K562 (cell line): ENCODE results near the gene TMEM184B. TPM values are rescaled to one million over a fixed set of nuclear protein-coding genes. Genes with fewer than 3 reads are reported as not detected.

Experiments
- ATAC-seq: fragments of 200-7000 bp; cut with Tn5 transposase; 3 replicates; pipeline ENCODE4 v1.9.1; 2020; ENCODE audit warnings: moderate library complexity
- BruUV-seq: library from RNA; stranded (reverse); fragments of 400-500 nt; replicated peaks from 2 replicates; lab custom pipeline; 2021; lab: Mats Ljungman, UMichigan
- CTCF ChIA-PET: fragments of 300-600 bp; formaldehyde crosslinking; extraction: SDS; loops from one replicate; lab custom pipeline; 2021; ENCODE audit warnings: low intra/inter-chr PET ratio; lab: Yijun Ruan, JAX
- POLR2A ChIA-PET: fragments of 300-600, 350-650 bp; sonication (Branson Sonifier 250); formaldehyde crosslinking; extraction: SDS; loops from one replicate; lab custom pipeline; 2021; ENCODE audit warnings: antibody characterized with exemption, inconsistent platforms; lab: Yijun Ruan, JAX
- DNase-seq, 4 experiments: peaks; one replicate each; pipeline versions ENCODE4 v3.0.0 to v3.0.0-alpha.2; 2011 to 2018; ENCODE audit warnings: low spot score in 3 of 4, mixed read lengths in 3 of 4; ENCODE audit errors: extremely low read depth in 1 of 4
- FAIRE-seq: peaks from 2 replicates; lab custom pipeline; 2011; peaks lifted over from hg19 to GRCh38; lab: Jason Lieb, UNC
- H2AFZ ChIP-seq: 2 replicates; pipeline ENCODE4 v1.6.0; 2011; ENCODE audit warnings: low read depth, low read length, control low read depth, inconsistent platforms
- H3K27ac ChIP-seq: fragments of 200-600 bp; 3 replicates; pipeline ENCODE4 v1.8.0; 2011; ENCODE audit warnings: low read depth, mild to moderate bottlenecking, control low read depth, inconsistent platforms, low read length, moderate library complexity, mixed read lengths; ENCODE audit errors: extremely low read depth
- H3K27me3 ChIP-seq, 2 experiments: fragments of 300-600 bp in 1 of 2; 2 replicates in 1 of 2; 3 replicates in 1 of 2; pipeline versions ENCODE4 v1.6.0 to v1.8.0; 2011; ENCODE audit warnings: inconsistent platforms in 2 of 2, low read length in 2 of 2, mild to moderate bottlenecking in 1 of 2, mixed read lengths in 1 of 2, moderate library complexity in 1 of 2; ENCODE audit not compliant: control insufficient read depth in 2 of 2, insufficient read depth in 2 of 2
- H3K36me3 ChIP-seq: fragments of 300-600 bp; 3 replicates; pipeline ENCODE4 v1.8.0; 2011; ENCODE audit warnings: mild to moderate bottlenecking, low read length, inconsistent platforms; ENCODE audit not compliant: control insufficient read depth, insufficient read depth
- H3K4me1 ChIP-seq, 2 experiments: fragments of 200-600 bp in 1 of 2; replicated peaks in 1 of 2; 2 replicates in 1 of 2; 3 replicates in 1 of 2; pipeline versions ENCODE4 v1.5.1 to v1.8.0; 2011; ENCODE audit warnings: inconsistent platforms in 2 of 2, low read length in 2 of 2, mild to moderate bottlenecking in 1 of 2, mixed read lengths in 1 of 2, moderate library complexity in 1 of 2; ENCODE audit not compliant: control insufficient read depth in 2 of 2, insufficient read depth in 2 of 2
- H3K4me2 ChIP-seq: 2 replicates; pipeline ENCODE4 v1.6.1; 2011; ENCODE audit warnings: low read length, control low read depth, inconsistent platforms, mixed read lengths; ENCODE audit not compliant: insufficient read depth
- H3K4me3 ChIP-seq: fragments of 200-600 bp; sonication (generic), shearing (Covaris generic); 2 replicates; pipeline ENCODE4 v1.5.1; 2016; ENCODE audit warnings: control low read depth, inconsistent platforms
- H3K79me2 ChIP-seq: fragments of 200-600 bp; 3 replicates; pipeline ENCODE4 v1.8.0; 2011; ENCODE audit warnings: low read length, inconsistent platforms; ENCODE audit not compliant: control insufficient read depth, insufficient read depth
- H3K9ac ChIP-seq, 2 experiments: 2 replicates each; pipeline versions ENCODE4 v1.6.0 to v1.6.1; 2011; ENCODE audit warnings: low read depth in 2 of 2, low read length in 2 of 2, control low read depth in 1 of 2, inconsistent platforms in 1 of 2, mild to moderate bottlenecking in 1 of 2, mixed read lengths in 1 of 2; ENCODE audit not compliant: insufficient read depth in 1 of 2
- H3K9me1 ChIP-seq: one replicate; pipeline ENCODE4 v1.6.0; 2011; ENCODE audit warnings: inconsistent platforms, mild to moderate bottlenecking, low read length, moderate library complexity; ENCODE audit not compliant: control insufficient read depth, insufficient read depth
- H3K9me3 ChIP-seq: replicated peaks from 2 replicates; pipeline ENCODE4 v1.5.1; 2011; ENCODE audit warnings: low read depth, low read length, inconsistent platforms; ENCODE audit not compliant: control insufficient read depth, insufficient read depth
- H4K20me1 ChIP-seq: replicated peaks from 2 replicates; pipeline ENCODE4 v1.6.1; 2011; ENCODE audit warnings: low read length, inconsistent platforms, mixed read lengths; ENCODE audit not compliant: control insufficient read depth, insufficient read depth
- FOSL1 ChIP-seq: fragments of 200-800 bp; sonication (Bioruptor generic); conservative IDR thresholded peaks from 2 replicates; pipeline ENCODE4 v1.6.1; 2016; ENCODE audit warnings: missing genetic modification characterization, missing compliant biosample characterization
- FOXP1 ChIP-seq: sonication (generic); formaldehyde crosslinking; IDR thresholded peaks from 2 replicates; pipeline ENCODE4 v1.8.0; 2022; ENCODE audit warnings: mild to moderate bottlenecking, missing genetic modification reagents
- LARP7 ChIP-seq: fragments of 450-650 bp; IDR thresholded peaks from 2 replicates; pipeline ENCODE4 v1.6.1; 2016
- MTA1 ChIP-seq: fragments of 450-650 bp; IDR thresholded peaks from 2 replicates; pipeline ENCODE4 v1.6.1; 2017; ENCODE audit warnings: borderline replicate concordance
- NEUROD1 ChIP-seq: fragments of 150-350 bp; IDR thresholded peaks from 2 replicates; pipeline ENCODE4 v1.6.1; 2014; ENCODE audit warnings: borderline replicate concordance, low read length, low read depth; ENCODE audit not compliant: partially characterized antibody
- THAP7 ChIP-seq: fragments of 250-450 bp; sonication (Bioruptor Pico); IDR thresholded peaks from 2 replicates; pipeline ENCODE4 v1.5.0; 2021
- WGBS: fragments of 100-300 bp; shearing (Covaris generic); methylation state at CpG from one replicate; pipeline ENCODE4 v1.1.6; 2016; ENCODE audit warnings: low coverage, mixed read lengths; ENCODE audit not compliant: insufficient coverage; ENCODE audit errors: missing lambda C conversion rate; 5-methylcytosine and 5-hydroxymethylcytosine counted together
- in situ Hi-C: fragments of 300-500 bp; cut with MboI; formaldehyde crosslinking; loops from 4 replicates; pipeline ENCODE4 v1.15.0; 2018; ENCODE audit warnings: inconsistent platforms, mixed read lengths
- intact Hi-C: fragments of 100-400 bp; cut with micrococcal nuclease; formaldehyde crosslinking; loops from 2 replicates; pipeline ENCODE4 v1.14.2; 2022
- polyA plus RNA-seq, 8 experiments: library from polyadenylated mRNA; depleted of rRNA in 4 of 8; stranded (reverse) in 5 of 8; unstranded in 3 of 8; fragments of >200 nt; fragmentation: Nextera tagmentation in 2 of 8; fragmentation: Illumina TruSeq in 1 of 8; extraction: Ambion mirVana in 2 of 8; extraction: Trizol in 1 of 8; gene quantifications; 2 replicates each; pipeline versions ENCODE4 v1.2.1 to v1.2.3, GENCODE V29; 2011 to 2014; ENCODE audit warnings: inconsistent platforms in 1 of 8, missing spikeins in 1 of 8
- total RNA-seq, 7 experiments: library from RNA; depleted of rRNA in 6 of 7; stranded (reverse); fragments of >200 nt in 6 of 7; fragmentation: Illumina TruSeq in 2 of 7; extraction: Trizol in 2 of 7; gene quantifications; 2 replicates each; pipeline versions ENCODE4 v1.2.1 to v1.2.3, GENCODE V29; 2011 to 2021; ENCODE audit warnings: low replicate concordance in 1 of 7
- TF ChIP-seq, protein P1 (sequence below): fragments of 250-450 bp; sonication (Bioruptor Pico); IDR thresholded peaks from 2 replicates; pipeline ENCODE4 v1.5.0; 2020; ENCODE audit warnings: mild to moderate bottlenecking, borderline replicate concordance

TMEM184B gene
- total and polyA plus RNA-seq, 9 of the 15 experiments (the other 6 are each of a cell fraction or from before 2014, with no cell fraction given): 0.31 to 25.1 (median 6.2) TPM

- no peak for TF ChIP-seq NEUROD1
- no peak for TF ChIP-seq LARP7
- no peak for TF ChIP-seq FOSL1 (tag)
These were observed 43.7 kb upstream of the TMEM184B start (continued) for GRCh38 chr22:38316364-38317121.

DNA sequence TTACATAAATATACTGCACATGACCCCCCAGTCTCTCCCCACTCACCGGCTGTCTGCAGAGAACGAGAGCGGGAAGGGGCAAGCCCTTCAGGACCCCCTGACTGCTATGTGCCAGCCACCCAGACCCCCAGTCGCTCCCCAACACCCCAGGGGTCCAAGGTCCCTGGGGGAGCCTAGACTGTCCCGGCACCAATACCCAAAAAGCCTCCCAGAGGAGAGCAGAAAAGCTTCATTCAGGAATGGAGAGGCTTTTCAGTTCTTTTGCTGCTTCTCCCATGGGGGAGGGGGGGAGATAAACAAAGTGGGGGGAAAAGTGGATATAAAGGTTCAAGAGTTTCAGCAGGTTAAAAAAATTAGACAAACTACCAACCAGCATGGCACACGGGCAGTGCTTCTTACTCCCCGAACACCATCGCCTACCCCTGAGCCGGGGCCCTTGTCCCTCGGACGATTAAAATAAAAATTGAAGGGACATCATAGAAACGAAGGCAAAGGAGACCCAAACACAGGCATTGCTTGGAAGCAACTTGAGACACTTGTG, 43.1 kb upstream of the TMEM184B start:
- no peak for ATAC-seq
- Histone ChIP-seq H3K4me1 (peaks cover 23 to 48% of the 10 kb centered on the region in 2 experiments), H3K9ac (peak overlapping the region; percentile 78 to 92; a peak in 3 of 4 replicates), H3K27ac (peak overlapping the region; percentile 72; the same call in 2 of the 3 replicates), H3K9me1 (no peaks in the 10 kb centered on the region), H3K79me2 (peaks cover 63% of the 10 kb centered on the region), H3K4me2 (peak overlapping the region; percentile 78), H4K20me1 (peaks cover 36% of the 10 kb centered on the region), H3K27me3 (no peaks in the 10 kb centered on the region; a peak in 1 of 5 replicates), H3K4me3 (peak overlapping the region; percentile 86), H3K9me3 (no peaks in the 10 kb centered on the region), H3K36me3 (peaks cover 33% of the 10 kb centered on the region; the same call in 1 of the 3 replicates), H2AFZ (no peak overlapping the region)
- TF ChIP-seq, protein P1, sequence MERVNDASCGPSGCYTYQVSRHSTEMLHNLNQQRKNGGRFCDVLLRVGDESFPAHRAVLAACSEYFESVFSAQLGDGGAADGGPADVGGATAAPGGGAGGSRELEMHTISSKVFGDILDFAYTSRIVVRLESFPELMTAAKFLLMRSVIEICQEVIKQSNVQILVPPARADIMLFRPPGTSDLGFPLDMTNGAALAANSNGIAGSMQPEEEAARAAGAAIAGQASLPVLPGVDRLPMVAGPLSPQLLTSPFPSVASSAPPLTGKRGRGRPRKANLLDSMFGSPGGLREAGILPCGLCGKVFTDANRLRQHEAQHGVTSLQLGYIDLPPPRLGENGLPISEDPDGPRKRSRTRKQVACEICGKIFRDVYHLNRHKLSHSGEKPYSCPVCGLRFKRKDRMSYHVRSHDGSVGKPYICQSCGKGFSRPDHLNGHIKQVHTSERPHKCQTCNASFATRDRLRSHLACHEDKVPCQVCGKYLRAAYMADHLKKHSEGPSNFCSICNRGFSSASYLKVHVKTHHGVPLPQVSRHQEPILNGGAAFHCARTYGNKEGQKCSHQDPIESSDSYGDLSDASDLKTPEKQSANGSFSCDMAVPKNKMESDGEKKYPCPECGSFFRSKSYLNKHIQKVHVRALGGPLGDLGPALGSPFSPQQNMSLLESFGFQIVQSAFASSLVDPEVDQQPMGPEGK: no peak
- TF ChIP-seq MTA1 (no peak), FOXP1 (CRISPR knock-in tag) (no peak), THAP7 (CRISPR knock-in tag) (no peak)
- POLR2A ChIA-PET: interaction anchor here (1.0 to 1.7 kb wide), 5 partner anchors 8 to 49 kb away, joined by 4 to 9 read pairs (median 4); no protein-coding TSS in a partner anchor
- intact Hi-C loops: no loop called here
- DNase-seq: no peak
- FAIRE-seq: no peak
- CTCF ChIA-PET: no interaction called here
- WGBS: 12% methylated on average over 12 of the region's 12 CpGs
- TSS peak; percentile 47 for BruUV-seq
- in situ Hi-C loops: no loop called here
